ENCODE results near the gene TCEA2.

DNA sequence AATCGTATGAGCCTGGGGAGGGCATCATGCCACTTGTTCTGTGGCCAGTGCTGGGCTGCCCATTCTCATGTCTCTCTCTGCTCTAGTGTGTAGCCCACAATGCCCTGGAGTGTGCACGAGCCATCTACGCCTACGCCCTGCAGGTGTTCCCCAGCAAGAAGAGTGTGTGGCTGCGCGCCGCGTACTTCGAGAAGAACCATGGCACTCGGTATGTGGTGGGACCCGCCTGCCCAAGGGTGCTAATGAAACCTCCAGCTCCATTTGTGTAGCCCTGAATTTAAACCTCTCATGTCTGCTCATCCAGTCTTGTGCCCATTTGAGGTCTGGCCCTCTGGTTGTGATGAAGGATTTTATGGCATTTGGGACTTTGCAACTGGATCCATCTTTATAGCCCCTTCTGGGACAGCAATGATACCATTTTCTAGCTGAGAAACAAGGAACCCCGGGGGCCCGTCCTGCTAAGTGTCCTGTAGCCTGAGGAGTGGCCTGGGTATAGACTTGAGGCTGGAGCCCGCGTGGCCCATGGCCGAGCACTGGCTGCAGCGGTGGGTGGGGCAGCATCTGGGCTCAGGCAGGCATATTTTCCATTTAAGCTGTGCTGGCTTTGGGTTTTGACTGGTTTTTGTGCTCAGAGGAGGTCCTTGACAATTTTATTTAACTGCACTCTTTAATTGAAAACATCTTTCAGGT is 40.2 kb upstream of the TCEA2 start:
- TF ChIP-seq, protein P1, sequence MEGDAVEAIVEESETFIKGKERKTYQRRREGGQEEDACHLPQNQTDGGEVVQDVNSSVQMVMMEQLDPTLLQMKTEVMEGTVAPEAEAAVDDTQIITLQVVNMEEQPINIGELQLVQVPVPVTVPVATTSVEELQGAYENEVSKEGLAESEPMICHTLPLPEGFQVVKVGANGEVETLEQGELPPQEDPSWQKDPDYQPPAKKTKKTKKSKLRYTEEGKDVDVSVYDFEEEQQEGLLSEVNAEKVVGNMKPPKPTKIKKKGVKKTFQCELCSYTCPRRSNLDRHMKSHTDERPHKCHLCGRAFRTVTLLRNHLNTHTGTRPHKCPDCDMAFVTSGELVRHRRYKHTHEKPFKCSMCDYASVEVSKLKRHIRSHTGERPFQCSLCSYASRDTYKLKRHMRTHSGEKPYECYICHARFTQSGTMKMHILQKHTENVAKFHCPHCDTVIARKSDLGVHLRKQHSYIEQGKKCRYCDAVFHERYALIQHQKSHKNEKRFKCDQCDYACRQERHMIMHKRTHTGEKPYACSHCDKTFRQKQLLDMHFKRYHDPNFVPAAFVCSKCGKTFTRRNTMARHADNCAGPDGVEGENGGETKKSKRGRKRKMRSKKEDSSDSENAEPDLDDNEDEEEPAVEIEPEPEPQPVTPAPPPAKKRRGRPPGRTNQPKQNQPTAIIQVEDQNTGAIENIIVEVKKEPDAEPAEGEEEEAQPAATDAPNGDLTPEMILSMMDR (IDR thresholded peaks at IDR 0.05; ENCODE audit: poor library complexity, severe bottlenecking) = no peak
- TF ChIP-seq, protein P2, sequence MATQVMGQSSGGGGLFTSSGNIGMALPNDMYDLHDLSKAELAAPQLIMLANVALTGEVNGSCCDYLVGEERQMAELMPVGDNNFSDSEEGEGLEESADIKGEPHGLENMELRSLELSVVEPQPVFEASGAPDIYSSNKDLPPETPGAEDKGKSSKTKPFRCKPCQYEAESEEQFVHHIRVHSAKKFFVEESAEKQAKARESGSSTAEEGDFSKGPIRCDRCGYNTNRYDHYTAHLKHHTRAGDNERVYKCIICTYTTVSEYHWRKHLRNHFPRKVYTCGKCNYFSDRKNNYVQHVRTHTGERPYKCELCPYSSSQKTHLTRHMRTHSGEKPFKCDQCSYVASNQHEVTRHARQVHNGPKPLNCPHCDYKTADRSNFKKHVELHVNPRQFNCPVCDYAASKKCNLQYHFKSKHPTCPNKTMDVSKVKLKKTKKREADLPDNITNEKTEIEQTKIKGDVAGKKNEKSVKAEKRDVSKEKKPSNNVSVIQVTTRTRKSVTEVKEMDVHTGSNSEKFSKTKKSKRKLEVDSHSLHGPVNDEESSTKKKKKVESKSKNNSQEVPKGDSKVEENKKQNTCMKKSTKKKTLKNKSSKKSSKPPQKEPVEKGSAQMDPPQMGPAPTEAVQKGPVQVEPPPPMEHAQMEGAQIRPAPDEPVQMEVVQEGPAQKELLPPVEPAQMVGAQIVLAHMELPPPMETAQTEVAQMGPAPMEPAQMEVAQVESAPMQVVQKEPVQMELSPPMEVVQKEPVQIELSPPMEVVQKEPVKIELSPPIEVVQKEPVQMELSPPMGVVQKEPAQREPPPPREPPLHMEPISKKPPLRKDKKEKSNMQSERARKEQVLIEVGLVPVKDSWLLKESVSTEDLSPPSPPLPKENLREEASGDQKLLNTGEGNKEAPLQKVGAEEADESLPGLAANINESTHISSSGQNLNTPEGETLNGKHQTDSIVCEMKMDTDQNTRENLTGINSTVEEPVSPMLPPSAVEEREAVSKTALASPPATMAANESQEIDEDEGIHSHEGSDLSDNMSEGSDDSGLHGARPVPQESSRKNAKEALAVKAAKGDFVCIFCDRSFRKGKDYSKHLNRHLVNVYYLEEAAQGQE (IDR thresholded peaks at IDR 0.05; ENCODE audit: borderline replicate concordance) = no peak
- TF ChIP-seq MXI1 (conservative IDR thresholded peaks at IDR 0.05; ENCODE audit: poor library complexity, severe bottlenecking) = no peak
- TF ChIP-seq POLR2AphosphoS5 (IDR thresholded peaks at IDR 0.05) = no peak
- no peak for TF ChIP-seq SMC3 (conservative IDR thresholded peaks at IDR 0.05; ENCODE audit: poor library complexity)
- no peak for TF ChIP-seq EZH2 (IDR thresholded peaks at IDR 0.05; ENCODE audit: borderline replicate concordance, insufficient read depth, low read length, poor library complexity, severe bottlenecking)
- TF ChIP-seq TAF1 (IDR thresholded peaks at IDR 0.05; ENCODE audit: low read depth) = no peak
- no peak for TF ChIP-seq EP300 (conservative IDR thresholded peaks at IDR 0.05; ENCODE audit: poor library complexity, severe bottlenecking)
